ENCODE measurements around the gene PABPC3.
A peak's percentile ranks its signal among the peaks of the same experiment; 100 is the strongest.

PABPC3 gene

DNA sequence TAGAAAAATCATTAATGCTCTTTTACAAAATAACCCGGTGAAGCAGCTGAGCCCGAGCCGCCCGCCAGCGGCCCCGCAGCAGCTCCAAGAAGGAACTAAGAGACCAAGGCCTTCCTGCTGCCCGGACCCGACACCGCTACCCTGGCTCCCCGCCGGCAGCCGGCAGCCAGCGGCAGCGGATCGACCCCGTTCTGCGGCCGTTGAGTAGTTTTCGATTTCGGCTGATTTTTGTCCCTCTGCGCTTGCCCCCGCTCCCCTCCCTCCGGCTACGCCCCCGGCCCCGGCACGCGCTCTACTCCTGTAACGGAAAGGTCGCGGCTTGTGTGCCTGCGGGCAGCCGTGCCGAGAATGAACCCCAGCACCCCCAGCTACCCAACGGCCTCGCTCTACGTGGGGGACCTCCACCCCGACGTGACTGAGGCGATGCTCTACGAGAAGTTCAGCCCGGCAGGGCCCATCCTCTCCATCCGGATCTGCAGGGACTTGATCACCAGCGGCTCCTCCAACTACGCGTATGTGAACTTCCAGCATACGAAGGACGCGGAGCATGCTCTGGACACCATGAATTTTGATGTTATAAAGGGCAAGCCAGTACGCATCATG, at the start of gene PABPC3:
TSS of gene PABPC3 (plus strand) at position 286 of the 603 bp plus-strand sequence. CDS start at position 349, 63 bp downstream.
- no peak for DNase-seq

DNA sequence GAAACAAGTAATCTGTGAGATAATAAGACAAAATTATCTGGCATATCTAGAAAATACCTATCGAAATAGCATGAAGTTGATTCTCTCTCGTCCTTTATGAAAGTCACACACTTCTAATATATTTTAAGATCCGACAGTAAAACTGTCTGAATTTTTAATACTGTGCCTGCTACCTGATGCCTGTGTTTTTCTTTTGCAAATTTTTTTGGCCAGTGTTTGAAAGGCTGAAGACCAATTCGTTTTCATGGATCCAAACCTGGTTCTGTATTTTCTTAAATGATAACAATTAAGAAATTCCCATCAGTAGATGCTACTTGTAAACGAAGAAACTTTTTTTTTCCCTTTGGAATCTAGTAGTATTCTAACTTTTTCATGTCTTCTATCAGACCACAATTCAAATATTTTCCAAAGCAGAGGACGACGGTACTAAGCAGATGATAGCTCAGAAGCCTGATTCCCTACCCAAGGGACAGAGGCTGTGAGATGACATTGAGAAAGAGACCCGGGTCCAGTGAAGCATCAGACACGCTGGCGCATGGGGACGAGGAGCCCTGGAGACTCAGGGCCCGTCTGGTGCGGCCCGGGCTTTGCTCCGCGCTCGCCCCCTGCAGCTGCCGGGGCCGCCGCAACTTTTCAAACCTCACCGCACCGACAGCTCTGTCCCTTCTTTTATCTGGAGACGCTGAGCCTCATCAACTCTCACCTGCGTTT, 49.5 kb upstream of the PABPC3 start:
- no peak for DNase-seq

DNA sequence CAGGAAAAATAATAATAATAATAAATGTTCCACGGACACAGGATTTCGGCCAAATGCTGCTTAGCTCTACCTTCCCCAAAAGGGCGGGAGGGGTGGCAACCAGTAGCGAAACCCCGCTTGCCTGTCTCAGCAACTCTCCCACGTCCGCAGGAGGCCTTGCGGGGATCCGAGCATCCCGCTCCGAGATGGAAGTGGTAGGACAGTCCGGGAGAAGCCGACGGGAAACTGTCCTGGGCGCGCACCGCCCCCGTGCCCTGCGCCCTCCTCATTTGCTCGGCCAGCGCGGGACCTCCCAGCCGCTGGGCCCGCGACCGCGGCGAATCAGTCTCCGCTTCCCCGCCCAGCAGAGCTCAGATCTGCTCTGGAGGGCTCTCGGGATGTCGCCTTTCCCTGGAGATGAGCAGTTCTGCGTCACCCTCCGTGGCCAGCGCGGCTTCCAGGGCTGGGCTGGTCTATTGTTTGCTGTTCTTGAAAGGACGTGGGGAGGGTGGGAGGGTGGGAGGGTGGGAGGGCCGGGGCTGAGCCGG, 48.9 kb upstream of the PABPC3 start:
- no peak for DNase-seq

- DNase-seq = no peak
Measured at GRCh38 chr13:25051065-25051464, 44.9 kb upstream of the PABPC3 start.

DNA sequence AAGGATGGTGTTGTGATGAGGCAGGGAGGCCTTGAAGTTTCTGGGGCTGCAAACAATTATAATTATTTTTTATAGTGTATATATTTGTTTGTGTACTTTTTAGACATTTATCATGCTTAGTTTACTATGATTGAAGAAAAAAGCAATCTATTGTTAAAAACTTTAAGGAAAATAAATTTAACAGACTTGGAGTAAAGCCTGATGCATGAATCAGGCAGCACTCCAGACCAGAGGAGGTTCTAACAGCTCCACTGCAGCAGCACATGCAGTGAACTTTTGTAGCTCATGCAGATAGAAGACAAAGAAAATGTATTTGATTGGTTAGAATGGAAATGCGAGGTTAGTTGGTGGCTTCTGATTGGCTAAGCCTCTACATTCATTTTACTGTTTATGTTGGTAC, 36.8 kb upstream of the PABPC3 start:
- DNase-seq = no peak

GRCh38 chr13:25059958-25060357, 36.0 kb upstream of the PABPC3 start:
- no peak for DNase-seq

- no peak for DNase-seq
Measured at GRCh38 chr13:25062479-25062878, 33.5 kb upstream of the PABPC3 start.

DNA sequence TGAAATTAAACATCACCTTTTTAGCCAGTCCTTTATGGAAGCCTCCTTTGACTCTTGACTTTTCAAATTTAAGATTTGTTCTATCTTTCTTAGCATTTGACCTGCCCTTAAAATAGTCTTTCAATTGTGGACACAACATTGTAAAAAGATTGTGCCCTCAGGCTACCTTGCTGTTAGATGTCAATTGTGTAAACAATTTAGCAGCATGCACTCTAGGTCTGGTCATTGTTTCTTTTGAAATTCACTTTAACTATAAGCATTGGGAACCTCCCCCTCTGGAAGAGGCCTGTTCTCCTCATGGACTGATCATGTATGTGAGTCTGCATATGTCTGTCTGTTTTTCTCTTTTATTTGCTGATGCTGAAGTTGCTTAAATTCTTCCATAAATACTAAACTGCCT, 31.5 kb upstream of the PABPC3 start:
- no peak for DNase-seq

DNA sequence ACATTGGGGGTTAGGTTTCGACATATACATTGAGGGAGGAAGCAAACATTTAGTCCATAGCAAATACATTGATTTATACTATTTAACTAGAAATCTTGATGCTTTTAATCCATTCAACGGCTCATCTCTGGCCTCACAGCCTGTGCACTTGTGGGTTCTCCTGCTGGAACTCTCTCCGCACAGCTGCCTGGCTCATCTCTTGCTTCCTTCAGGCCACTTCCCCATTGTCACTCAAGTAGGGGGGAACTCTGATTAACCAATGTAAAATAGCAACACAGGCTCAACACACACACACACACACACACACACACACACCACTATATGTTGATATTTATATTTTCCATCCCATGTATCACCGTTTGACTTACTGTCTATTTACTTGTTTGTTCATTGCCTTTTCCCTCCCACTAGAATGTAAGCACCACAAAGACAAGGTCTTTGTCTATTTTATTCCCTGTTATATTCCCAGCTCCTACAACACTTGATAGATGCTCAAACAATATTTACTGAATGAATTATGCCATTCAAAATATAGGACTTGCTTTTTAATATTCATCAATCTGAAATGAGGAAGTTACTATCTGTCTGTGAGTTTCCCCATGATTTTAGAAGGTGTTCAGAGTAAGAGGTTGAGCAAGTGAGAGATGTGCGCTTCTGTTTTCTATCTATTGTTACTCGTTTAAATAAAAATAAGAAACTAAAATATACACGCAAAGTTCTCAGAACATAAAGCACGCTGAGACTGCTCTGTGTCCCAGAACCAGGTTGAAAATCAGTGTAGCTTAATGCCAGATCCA, 29.8 kb upstream of the PABPC3 start:
- DNase-seq = no peak

DNA sequence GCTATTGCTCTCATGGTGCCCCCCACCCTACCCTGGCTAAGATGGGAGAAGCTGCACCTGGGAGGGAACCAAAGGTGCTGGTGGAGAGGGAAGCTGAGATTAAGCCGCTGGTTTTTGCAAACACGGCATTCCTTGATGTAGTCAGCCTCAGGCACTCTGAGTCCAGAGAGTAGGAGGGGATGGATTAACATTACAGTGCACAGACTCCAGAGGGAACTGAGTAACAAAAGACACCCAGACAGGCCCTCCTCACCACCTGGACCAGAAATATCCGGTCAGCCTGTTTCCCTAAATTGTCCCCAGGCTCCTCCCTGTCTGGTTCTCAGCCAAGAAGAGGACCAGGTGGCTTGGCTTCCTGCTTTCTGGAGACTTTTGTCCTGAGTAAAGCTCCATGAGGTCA, 28.9 kb upstream of the PABPC3 start:
- DNase-seq = no peak

- no peak for DNase-seq
Measured at GRCh38 chr13:25068810-25069209, 27.1 kb upstream of the PABPC3 start.

- no peak for DNase-seq
Measured at GRCh38 chr13:25069236-25069635, 26.7 kb upstream of the PABPC3 start.

GRCh38 chr13:25069911-25070310, 26.0 kb upstream of the PABPC3 start:
- no peak for DNase-seq

DNA sequence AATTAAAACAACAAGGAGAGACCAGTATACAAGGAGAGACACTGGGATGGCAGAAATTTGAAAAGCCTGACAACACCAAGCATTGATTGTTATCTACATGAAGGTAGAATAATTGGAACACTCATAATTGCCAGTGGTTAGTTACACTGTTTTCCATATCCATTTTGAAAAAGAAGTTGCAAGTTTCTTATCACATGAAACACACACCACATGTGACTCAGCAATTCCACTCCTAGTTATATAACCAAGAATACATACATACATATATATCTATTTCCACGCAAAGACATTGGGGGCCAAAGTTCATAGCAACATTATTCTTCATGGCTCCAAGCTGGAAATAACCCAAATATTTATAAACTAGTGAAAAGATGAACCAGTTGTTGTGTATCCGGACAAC, 15.2 kb upstream of the PABPC3 start:
- DNase-seq = no peak

- no peak for DNase-seq
Measured at GRCh38 chr13:25084096-25084495, 11.8 kb upstream of the PABPC3 start.

DNA sequence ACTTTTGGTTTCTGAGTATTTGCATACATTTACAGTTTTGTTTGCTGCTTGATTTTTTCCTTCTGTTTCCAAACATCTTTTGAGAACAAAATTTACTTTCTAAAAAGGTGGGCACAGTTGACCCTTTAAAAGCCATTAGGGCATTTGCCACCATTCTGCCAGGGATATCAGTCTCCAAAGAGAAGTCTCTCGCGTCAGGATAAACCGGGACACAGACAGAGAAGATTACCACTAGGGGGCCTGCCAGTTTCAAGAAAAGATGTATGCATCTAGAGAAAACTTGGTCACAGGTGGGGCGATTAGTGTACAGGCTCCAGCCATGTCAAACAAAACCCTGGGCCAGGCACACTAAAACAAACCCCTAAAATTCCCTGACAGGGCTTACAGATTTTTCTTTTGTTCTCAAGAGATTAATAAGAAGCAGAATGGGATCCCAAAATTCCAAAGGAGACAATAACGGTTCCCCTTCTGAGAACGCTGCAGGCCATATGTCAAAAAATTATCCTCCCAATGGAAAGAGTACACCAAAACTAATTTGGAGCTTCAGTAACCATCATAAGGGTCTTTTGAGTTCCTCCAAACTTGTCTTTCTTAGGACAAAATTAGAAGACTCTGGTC, 10.7 kb upstream of the PABPC3 start:
- DNase-seq = peak; percentile 31

GRCh38 chr13:25088562-25089221, 7.2 kb upstream of the PABPC3 start:
- no peak for DNase-seq

- DNase-seq = no peak
Measured at GRCh38 chr13:25097426-25097825, 1.5 kb downstream of the PABPC3 start.

- no peak for DNase-seq
Measured at GRCh38 chr13:25103711-25104110, 7.8 kb downstream of the PABPC3 start.

DNA sequence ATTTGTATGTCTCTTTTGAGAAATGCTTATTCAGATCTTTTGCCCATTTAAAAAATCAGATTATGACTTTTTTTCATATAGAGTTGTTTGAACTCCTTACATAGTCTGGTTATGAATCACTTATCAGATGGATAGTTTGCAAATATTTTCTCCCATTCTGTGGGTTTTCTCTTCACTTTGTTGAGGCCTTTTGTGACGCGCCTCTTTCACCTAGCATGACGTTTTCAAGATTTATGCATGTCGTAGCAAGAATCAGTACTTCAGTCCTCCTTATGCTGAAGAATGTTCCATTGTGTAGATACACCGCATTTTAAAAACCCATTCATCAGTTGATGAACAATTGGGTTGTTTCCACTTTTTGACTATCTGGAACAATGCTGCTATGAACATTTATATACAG, 13.4 kb downstream of the PABPC3 start:
- DNase-seq = no peak

- DNase-seq = no peak
Measured at GRCh38 chr13:25110956-25111584, 15.1 kb downstream of the PABPC3 start.

- DNase-seq = no peak
Measured at GRCh38 chr13:25111585-25111956, 15.6 kb downstream of the PABPC3 start.
